ENCODE results near the gene FARSA. TPM values are rescaled to one million over a fixed set of nuclear protein-coding genes. Genes with fewer than 3 reads are reported as not detected.
A peak's percentile ranks its signal among the peaks of the same experiment; 100 is the strongest.
"Not testable (repeated sequence)": the region's sequence is repeated elsewhere in the genome, so short reads cannot be mapped to it uniquely, and the experiment has no call there.

Gene FARSA
- total RNA-seq, 4 donors from 2014 or later, result 45.9 to 71.4 (median 55.9) TPM

GRCh38 chr19:12899891-12900518 lies 33.5 kb downstream of the FARSA start:
- H3K4me3 ChIP-seq (ENCODE audit: low read depth, poor library complexity, severe bottlenecking), result no peak overlapping the region
- DNase-seq (ENCODE audit: low spot score in 2 of 2), result no peak
- intact Hi-C loops (cut with DNase I; ENCODE audit: low total_unique reads), result no loop called here
- WGBS, 2 donors, result 84 to 90% methylated on average over 10 of the region's 10 CpGs
- TF ChIP-seq POLR2A (IDR thresholded peaks at IDR 0.05) (no peak), CTCF (IDR thresholded peaks at IDR 0.05) (no peak)

DNA sequence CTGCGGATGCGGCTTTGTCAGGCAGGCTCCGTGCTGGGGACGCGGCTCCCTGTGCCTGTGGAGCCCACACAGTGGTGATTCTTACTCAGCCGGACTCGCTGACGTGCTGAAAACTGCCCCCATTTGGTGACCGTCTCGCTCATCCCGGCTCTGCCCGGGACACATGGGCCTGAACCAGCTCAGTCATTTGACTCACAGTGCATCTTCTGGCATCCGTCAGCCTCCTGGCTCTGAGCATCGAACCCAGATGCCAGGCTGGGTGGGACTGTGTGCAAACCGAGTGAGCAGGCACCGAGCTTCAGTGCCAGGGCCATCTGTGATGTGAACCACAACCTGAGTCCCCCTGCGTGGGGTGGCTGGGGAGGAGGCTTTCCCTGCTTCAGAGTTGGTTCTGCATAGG lies 37.1 kb downstream of the FARSA start:
- DNase-seq (ENCODE audit: low spot score in 2 of 2), result no peak
- whole genome bisulfite sequencing, 2 donors, result 95 to 98% methylated on average over 10 to 14 of the region's 17 CpGs
- intact Hi-C loops (cut with DNase I; ENCODE audit: low total_unique reads), result no loop called here
- TF ChIP-seq CTCF (IDR thresholded peaks at IDR 0.05) (no peak), POLR2A (IDR thresholded peaks at IDR 0.05) (no peak)
- no peak overlapping the region for H3K4me3 ChIP-seq (ENCODE audit: low read depth, poor library complexity, severe bottlenecking)

- no peak for DNase-seq (ENCODE audit: low spot score in 2 of 2)
- no peak overlapping the region for H3K4me3 ChIP-seq (ENCODE audit: low read depth, poor library complexity, severe bottlenecking)
- 90 to 99% methylated on average over 5 of the region's 5 CpGs for WGBS, 2 donors
- no peak for TF ChIP-seq POLR2A (IDR thresholded peaks at IDR 0.05)
- TF ChIP-seq CTCF (IDR thresholded peaks at IDR 0.05), result no peak
- intact Hi-C loops (cut with DNase I; ENCODE audit: low total_unique reads), result no loop called here
Measured at GRCh38 chr19:12893582-12893981, 39.9 kb downstream of the FARSA start.

- 4 to 7% methylated on average over 17 to 25 of the region's 26 CpGs for WGBS, 2 donors
- peak overlapping the region; percentile 77 for H3K4me3 ChIP-seq (ENCODE audit: low read depth, poor library complexity, severe bottlenecking)
- intact Hi-C loops (cut with DNase I; ENCODE audit: low total_unique reads), result no loop called here
- DNase-seq (ENCODE audit: low spot score in 2 of 2), result no peak
- TF ChIP-seq CTCF (IDR thresholded peaks at IDR 0.05), result no peak
- TF ChIP-seq POLR2A (IDR thresholded peaks at IDR 0.05), result no peak
Measured at GRCh38 chr19:12891553-12892021, 41.9 kb downstream of the FARSA start.

DNA sequence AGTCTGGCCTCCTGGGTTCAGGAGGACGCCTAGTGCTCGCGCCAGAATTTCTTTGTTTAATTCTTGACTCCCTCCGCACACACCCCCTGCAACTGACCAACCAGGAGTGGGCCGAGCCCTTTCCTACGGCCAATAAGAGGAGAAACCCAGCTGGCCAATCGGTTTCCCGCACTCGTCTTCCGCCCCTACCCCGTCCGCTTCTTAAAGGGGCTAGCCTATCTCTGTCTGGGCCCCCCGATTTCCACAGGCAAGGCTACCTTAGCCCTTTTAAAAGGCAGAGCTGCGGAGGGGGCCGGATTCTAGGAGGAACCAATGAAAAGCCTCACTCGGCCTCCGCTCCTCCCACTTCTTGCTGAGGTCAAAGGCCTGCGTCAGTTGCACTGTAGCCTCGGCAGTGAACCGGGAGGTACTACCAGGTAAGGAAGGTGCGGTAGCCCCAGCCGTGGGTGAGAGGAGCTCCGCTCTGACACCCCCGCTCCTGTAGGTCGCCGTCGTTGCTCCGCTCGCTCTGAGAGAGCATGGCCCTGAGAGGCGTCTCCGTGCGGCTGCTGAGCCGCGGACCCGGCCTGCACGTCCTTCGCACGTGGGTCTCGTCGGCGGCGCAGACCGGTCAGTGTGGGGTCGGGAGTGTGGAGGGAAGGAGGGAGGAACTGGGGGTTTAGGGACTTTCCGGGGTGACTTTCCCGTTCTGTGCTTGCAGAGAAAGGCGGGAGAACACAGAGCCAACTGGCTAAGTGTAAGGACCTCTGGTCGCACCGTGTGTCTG lies 42.5 kb downstream of the FARSA start, which contains the start of gene GCDH:
TSS of gene GCDH (plus strand) at position 374 of the 766 bp plus-strand sequence. CDS start at position 519, 145 bp downstream.
- H3K4me3 ChIP-seq (ENCODE audit: low read depth, poor library complexity, severe bottlenecking), result peak within 1 kb of the TSS; percentile 77
- intact Hi-C loops (cut with DNase I; ENCODE audit: low total_unique reads), result no loop called here
- WGBS, 2 donors, result 0 to 1% methylated on average over 44 to 47 of the region's 49 CpGs
- peak; percentile 99 for DNase-seq (ENCODE audit: low spot score in 2 of 2)
- TF ChIP-seq POLR2A (IDR thresholded peaks at IDR 0.05) (peak in 1 of 2 donors; percentile 19), CTCF (IDR thresholded peaks at IDR 0.05) (no peak)

- 26 to 31% methylated on average over 10 of the region's 10 CpGs for WGBS, 2 donors
- H3K4me3 ChIP-seq (ENCODE audit: low read depth, poor library complexity, severe bottlenecking); DNase-seq (ENCODE audit: low spot score in 2 of 2); intact Hi-C loops (cut with DNase I; ENCODE audit: low total_unique reads): not testable (repeated sequence)
Measured at GRCh38 chr19:12890299-12890786, 43.2 kb downstream of the FARSA start.

Measured in lower leg skin (tissue), 4 donors.